HG02678 (cell line): Measurements from ENCODE around the gene TRAF1.

Experiments used
- ATAC-seq: cut with Tn5 transposase; IDR thresholded peaks from one replicate; pipeline ENCODE4 v1.9.1; 2021; ENCODE audit warnings: mild to moderate bottlenecking, moderate library complexity; ENCODE audit not compliant: unreplicated experiment

Gene TRAF1

DNA sequence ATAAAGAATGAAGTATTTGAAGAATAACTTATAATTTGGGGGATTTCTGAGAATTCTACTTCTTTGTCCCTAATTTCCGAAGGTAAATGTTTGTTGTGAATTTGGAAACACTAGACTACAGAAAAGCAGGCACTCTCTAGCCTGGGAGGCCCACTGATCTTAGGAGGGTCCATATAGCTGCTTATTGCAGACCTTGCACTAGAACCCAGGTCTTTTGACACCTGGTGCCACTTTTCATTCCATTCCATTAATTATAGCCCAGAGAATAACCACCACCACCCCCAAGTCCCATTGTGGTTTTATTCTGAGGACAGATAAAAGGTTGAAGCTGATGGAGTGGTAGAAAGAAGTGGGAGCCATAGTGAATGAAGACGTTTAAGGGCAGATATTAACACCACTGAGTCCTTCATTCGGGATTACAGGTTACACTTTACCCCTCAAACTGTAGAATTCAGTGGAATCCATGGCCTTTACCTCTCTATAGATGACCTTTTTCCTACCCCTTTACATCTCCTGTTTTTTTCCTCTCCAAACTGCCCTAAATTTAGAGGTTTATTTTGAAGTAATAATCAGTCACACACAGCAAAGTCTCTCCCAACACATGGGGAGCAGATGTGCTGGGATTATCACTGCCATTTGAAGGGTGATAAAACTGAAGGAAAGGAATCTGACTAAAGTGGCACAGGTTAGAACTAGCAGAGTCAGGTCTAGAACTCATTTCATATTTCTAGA is 71.8 kb downstream of the TRAF1 start:
- ATAC-seq, result no peak

DNA sequence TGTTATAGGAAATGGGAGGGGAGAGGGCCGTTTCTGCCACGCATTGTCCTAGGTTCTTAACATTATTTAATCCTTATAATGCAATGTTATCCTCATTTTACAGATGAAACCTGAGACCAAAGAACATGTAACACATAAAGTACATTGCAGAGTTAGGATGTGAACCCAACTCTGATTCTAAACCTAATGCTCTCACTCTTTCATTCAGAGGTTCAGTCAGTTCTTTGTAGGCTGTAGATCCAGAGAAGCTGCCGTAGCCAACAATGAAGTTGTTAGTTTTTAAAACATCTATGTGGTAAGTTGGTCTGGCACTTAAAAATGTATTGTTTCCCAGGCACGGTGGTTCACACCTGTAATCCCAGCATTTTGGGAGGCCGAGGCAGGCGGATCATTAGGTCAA is 73.4 kb downstream of the TRAF1 start:
- ATAC-seq, result no peak
